Activated T-cell treated with anti-CD3 and anti-CD28 coated beads for 24 hours (primary cell): ENCODE data around the gene STK11IP.

Source experiments
- DNase-seq: peaks from one replicate; pipeline ENCODE4 v3.0.0-alpha.2; 2020; ENCODE audit warnings: low read depth

STK11IP gene

DNA sequence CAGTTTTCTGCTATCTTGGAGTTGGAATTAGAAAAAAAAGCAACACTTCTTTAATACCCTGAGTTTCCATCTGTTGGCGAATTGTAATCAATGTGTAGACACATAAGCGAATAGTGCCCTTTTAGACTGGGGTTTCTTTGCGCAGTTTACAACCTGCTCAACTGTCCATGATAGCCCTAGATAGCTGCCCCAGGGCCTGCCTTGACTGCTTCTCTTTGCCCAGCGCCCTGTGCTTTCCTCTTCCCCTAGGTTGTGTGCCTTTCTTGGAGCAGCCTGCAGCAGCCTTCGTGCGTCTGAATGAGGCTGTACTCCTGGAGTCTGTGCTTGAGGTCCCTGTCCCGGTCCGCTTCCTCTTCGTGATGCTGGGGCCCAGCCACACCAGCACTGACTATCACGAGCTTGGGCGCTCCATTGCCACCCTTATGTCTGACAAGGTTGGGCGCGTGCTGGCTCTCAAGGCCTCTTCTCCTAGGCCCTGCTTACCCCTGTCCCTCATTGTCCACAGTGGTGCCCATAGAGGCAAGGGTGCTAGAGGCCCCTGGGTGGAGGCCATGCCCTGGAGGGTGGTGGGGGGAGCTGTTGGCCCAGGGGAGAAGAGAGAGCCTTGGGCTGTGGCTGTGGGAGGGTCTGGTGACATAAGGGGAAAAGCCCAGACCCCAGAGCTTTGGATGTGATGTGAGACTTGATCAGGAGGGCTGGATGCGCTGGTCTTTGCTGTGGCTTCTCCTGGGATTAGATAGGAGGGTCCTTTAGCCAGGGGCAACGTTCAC lies 36.7 kb downstream of the STK11IP start:
- DNase-seq = no peak

DNA sequence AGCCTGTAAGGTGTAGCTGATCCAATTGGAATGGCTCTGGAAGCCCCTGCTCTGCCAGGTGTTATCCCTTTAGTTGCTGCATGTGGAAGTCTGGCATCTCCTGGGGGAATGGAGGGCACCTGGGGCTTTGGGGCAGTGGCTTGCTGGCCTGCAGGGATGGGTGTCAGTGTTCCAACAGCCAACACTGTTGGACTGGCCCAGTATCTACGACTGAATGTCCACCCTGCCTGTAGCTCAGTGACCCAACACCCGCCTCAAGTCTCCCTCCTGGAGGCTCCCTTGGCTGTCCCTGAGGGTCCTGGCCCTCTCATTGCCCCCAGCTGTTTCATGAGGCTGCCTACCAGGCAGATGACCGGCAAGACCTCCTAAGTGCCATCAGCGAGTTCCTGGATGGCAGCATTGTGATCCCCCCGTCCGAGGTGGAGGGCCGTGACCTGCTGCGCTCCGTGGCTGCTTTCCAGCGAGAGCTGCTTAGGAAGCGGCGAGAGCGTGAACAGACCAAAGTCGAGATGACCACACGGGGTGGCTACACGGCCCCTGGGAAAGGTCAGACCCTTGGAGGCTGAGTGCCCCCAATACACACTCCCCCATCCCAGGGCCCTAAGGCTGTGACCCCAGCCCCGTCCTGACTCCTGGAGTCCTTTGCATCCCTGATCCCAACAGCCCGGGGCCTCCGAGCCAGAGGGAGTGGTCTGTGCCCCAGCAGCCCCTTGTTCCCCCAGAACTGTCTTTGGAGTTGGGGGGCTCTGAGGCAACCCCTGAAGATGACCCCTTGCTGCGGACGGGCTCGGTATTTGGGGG lies 37.5 kb downstream of the STK11IP start:
- DNase-seq = no peak

- no peak for DNase-seq
Observed at GRCh38 chr2:219636144-219636915, 38.7 kb downstream of the STK11IP start.

DNA sequence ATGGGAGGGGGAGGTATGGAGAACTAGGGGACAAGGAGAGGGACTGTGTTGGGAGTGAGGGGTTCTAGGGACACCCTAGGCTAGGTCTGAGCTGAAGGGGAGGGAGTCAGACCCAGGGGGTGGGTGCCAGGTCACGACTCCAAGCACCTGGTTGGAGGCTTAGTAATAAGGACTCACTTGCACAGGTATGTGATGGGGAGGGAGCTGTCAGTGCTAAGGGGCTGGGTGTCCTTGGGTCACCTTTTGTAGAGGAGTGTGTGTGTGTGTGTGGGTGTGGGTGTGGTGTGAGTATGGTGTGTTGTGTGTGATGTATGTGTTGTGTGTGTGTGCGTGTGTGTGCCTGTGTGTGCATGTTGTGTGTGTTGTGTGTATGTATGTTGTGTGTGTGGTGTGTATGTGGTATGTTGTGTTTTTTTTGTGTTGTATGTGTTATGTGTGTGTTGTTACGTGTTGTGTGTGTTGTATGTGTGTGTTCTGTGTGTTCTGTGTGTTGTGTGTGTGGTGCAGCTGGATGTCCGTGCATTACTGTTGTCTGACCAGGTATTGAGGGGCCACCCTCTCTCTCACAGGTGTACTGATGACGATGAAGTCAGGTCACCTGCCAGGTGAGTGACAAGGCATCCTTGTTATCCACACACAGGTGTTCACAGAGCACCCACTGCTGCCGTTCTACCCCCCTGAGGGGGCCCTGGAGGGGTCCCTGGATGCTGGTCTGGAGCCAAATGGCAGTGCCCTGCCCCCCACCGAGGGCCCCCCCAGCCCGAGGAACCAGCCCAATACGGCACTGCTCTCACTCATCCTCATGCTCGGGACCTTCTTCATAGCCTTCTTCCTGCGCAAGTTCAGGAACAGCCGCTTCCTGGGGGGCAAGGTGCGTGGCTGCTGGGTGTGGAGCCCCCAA lies 39.5 kb downstream of the STK11IP start:
- no peak for DNase-seq

- DNase-seq = no peak
Observed at GRCh38 chr2:219637842-219638185, 40.2 kb downstream of the STK11IP start.

- DNase-seq = no peak
Observed at GRCh38 chr2:219638217-219638947, 40.7 kb downstream of the STK11IP start.

DNA sequence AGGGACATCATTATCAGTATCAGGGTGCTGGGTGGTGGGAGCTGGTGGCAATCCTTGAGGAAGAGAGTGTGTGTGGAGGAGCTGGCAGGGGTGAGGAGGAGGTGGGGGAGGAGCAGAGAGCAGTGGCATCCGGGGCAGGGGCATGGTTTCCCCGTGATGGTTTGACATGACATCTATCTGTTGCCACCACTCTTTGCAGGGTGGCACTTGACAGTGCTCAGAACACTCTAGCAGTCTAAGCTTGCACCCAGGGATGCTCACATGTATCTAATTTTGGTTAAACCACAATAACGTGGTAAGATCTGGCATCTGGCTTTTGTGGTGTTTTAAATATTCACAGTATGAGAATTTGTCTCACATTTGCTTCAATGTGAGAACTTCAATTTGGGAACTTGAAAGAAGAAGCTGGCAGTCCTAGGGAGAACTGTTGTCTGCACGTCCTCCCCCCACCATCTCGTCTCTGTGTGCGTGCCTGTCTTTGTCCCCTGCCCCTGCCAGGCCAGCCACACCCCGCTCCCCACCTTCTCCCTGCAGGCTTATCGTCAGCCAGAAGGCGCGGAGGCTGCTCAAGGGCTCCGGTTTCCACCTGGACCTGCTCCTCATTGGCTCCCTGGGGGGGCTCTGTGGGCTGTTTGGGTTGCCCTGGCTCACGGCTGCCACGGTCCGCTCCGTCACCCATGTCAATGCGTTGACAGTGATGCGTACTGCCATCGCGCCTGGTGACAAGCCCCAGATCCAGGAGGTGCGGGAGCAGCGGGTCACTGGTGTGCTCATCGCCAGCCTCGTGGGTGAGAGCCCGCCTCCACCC lies 41.5 kb downstream of the STK11IP start:
- DNase-seq = no peak

GRCh38 chr2:219641390-219642068 lies 43.9 kb downstream of the STK11IP start:
- no peak for DNase-seq

GRCh38 chr2:219642069-219642454 lies 44.4 kb downstream of the STK11IP start:
- DNase-seq = no peak

GRCh38 chr2:219642465-219643083 lies 44.9 kb downstream of the STK11IP start:
- DNase-seq = peak; percentile 84

DNA sequence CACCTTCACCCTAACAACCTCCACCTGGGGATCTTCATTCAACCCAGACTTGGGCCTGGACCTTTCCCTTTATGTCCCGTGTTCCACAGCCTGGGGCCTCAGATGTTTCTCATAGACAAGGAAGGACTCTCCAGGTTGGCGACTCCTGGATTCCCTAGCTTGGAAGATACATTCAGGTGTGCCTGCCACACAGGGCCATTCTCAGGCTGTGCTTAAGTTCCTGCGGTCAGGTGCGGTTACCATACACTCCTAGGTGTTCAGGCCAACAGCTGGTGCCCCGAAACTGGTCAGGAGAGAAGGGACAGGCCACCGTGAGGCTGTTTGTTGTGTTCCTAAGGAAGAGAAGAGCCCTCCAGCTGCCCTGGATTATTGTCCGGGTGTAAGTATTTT lies 45.4 kb downstream of the STK11IP start:
- no peak for DNase-seq

- no peak for DNase-seq
Observed at GRCh38 chr2:219643788-219644398, 46.2 kb downstream of the STK11IP start.

DNA sequence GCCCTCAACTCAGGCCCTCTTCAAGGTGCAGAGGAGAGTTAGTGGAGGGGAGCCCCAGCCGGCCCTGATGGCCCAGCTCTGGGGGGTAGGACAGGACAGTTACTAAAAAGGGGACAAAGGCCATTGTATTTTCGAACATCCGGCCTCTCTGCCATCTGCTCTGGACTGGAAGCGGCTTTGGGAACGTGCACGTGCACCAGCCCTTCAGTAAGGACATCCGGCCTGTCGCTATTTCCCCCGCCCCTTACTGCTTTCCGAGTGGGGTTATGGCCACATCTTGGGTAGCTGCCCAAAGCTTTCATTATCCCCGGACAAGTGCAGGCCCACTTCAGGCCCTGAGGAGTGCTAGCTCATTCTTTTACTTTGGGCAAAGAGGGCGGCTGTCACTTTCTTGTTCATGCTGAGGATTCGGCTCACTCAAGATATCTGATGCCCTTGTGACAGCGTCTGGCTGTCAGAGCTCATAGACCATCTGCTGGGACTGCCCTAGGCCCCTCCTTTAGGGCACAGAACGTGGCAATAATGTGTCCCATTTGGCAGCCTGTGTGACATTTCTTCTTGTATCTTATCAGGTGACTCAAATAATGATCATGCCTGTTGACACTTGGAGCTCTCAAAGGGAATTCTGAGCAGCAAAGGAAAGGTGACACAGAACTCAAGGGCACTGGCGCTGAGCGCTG lies 47.3 kb downstream of the STK11IP start:
- DNase-seq = no peak

- DNase-seq = no peak
Observed at GRCh38 chr2:219645631-219646527, 48.2 kb downstream of the STK11IP start.

DNA sequence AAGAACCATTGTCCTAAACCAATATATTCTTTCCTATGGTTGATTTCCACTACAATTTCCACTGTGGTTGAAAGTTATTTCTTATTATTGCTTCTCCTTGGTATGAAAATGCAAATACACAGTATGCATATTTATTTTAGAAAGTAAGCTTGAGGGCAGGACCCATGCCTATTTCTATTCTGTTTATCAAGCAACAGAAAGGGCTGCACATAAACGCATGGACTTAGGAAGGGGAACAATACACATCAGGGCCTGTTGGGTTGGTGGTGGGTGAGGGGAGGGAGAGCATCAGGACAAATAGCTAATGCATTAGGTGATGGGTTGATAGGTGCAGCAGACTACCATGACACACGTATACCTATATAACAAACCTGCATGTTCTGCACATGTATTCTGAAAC lies 50.5 kb downstream of the STK11IP start:
- no peak for DNase-seq

GRCh38 chr2:219648963-219649362 lies 51.3 kb downstream of the STK11IP start:
- DNase-seq = no peak
